DOHH2 (cell line): ENCODE data around the gene ARID5B.

Experiments
- EZH2phosphoT487 ChIP-seq: fragments of 200-600 bp; sonication (generic); IDR thresholded peaks from 2 replicates; pipeline ENCODE4 v1.6.1; 2017; ENCODE audit warnings: borderline replicate concordance, mild to moderate bottlenecking, antibody characterized with exemption, low read length, moderate library complexity, mixed read lengths
- TF ChIP-seq, protein P1 (sequence below): fragments of 200-600 bp; sonication (generic); IDR thresholded peaks from one replicate; pipeline ENCODE4 v1.5.1; 2014; ENCODE audit warnings: antibody characterized with exemption, mild to moderate bottlenecking, low read depth, low read length; ENCODE audit not compliant: poor library complexity, severe bottlenecking

DNA sequence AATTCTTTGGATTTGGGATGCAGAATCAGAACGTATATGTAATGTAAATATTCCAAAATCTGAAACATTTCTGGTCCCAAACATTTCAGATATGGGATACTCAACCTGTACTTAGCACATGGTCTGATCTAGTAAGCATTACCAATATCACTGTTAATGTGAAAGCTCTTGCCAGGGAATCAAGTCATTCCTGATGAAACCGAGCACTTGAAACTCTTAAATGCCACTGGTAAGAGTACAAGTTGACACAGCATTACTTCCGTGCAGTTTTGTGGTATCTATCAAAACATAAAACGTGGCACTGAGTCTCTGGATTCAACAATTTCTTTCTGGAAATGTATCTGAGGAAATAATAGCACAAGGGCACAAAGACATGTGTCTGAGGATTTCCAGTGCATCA, 211.5 kb downstream of the ARID5B start:
- TF ChIP-seq, protein P1, sequence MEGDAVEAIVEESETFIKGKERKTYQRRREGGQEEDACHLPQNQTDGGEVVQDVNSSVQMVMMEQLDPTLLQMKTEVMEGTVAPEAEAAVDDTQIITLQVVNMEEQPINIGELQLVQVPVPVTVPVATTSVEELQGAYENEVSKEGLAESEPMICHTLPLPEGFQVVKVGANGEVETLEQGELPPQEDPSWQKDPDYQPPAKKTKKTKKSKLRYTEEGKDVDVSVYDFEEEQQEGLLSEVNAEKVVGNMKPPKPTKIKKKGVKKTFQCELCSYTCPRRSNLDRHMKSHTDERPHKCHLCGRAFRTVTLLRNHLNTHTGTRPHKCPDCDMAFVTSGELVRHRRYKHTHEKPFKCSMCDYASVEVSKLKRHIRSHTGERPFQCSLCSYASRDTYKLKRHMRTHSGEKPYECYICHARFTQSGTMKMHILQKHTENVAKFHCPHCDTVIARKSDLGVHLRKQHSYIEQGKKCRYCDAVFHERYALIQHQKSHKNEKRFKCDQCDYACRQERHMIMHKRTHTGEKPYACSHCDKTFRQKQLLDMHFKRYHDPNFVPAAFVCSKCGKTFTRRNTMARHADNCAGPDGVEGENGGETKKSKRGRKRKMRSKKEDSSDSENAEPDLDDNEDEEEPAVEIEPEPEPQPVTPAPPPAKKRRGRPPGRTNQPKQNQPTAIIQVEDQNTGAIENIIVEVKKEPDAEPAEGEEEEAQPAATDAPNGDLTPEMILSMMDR = no peak
- TF ChIP-seq EZH2phosphoT487 = no peak
